H9 (cell line): Measurements from ENCODE around the gene IL24. TPM values are rescaled to one million over a fixed set of nuclear protein-coding genes. Genes with fewer than 3 reads are reported as not detected.

Source experiments
- DNase-seq: peaks from one replicate; pipeline ENCODE4 v3.0.0-alpha.2; 2017
- H2AFZ ChIP-seq: one replicate; pipeline ENCODE4 v1.6.1; 2013; ENCODE audit warnings: mild to moderate bottlenecking, low read length, control low read depth, moderate library complexity
- H2AK5ac ChIP-seq: 2 replicates; pipeline ENCODE4 v1.6.1; 2013; ENCODE audit warnings: low read length, control low read depth, mixed read lengths; ENCODE audit not compliant: insufficient read length
- H2BK120ac ChIP-seq: one replicate; pipeline ENCODE4 v1.6.1; 2013; ENCODE audit warnings: low read depth, mild to moderate bottlenecking, low read length, control low read depth, inconsistent platforms; ENCODE audit not compliant: poor library complexity, severe bottlenecking
- H2BK12ac ChIP-seq: 2 replicates; pipeline ENCODE4 v1.6.1; 2013; ENCODE audit warnings: low read length, control low read depth, mixed read lengths, low read depth; ENCODE audit not compliant: insufficient read length
- H2BK15ac ChIP-seq: 2 replicates; pipeline ENCODE4 v1.6.1; 2013; ENCODE audit warnings: low read depth, low read length, control low read depth
- H2BK20ac ChIP-seq: one replicate; pipeline ENCODE4 v1.6.1; 2013; ENCODE audit warnings: low read depth, mild to moderate bottlenecking, low read length, control low read depth, inconsistent platforms; ENCODE audit not compliant: poor library complexity, severe bottlenecking
- H2BK5ac ChIP-seq: 2 replicates; pipeline ENCODE4 v1.6.1; 2013; ENCODE audit warnings: low read length, control low read depth, mixed read lengths; ENCODE audit not compliant: insufficient read length
- H3K14ac ChIP-seq: 2 replicates; pipeline ENCODE4 v1.6.1; 2013; ENCODE audit warnings: low read length, control low read depth; ENCODE audit not compliant: insufficient read depth
- H3K18ac ChIP-seq: 2 replicates; pipeline ENCODE4 v1.6.1; 2013; ENCODE audit warnings: low read depth, mild to moderate bottlenecking, mixed read lengths, low read length, control low read depth; ENCODE audit not compliant: insufficient read length
- H3K23ac ChIP-seq: 2 replicates; pipeline ENCODE4 v1.6.1; 2013; ENCODE audit warnings: low read length, control low read depth, mixed read lengths, low read depth; ENCODE audit not compliant: insufficient read length
- H3K23me2 ChIP-seq: 2 replicates; pipeline ENCODE4 v1.6.1; 2013; ENCODE audit warnings: low read depth, mild to moderate bottlenecking, mixed read lengths, low read length, control low read depth; ENCODE audit not compliant: insufficient read length, poor library complexity, severe bottlenecking
- H3K27ac ChIP-seq: 2 replicates; pipeline ENCODE4 v1.5.1; 2013; ENCODE audit warnings: low read length, control low read depth, mixed read lengths, low read depth; ENCODE audit not compliant: insufficient read length
- H3K27me3 ChIP-seq: 2 replicates; pipeline ENCODE4 v1.6.1; 2013; ENCODE audit warnings: low read length, control low read depth, inconsistent platforms; ENCODE audit not compliant: insufficient read depth
- H3K4ac ChIP-seq: 2 replicates; pipeline ENCODE4 v1.6.1; 2013; ENCODE audit warnings: low read depth, mild to moderate bottlenecking, control low read depth, inconsistent platforms, low read length, moderate library complexity
- H3K4me1 ChIP-seq: 2 replicates; pipeline ENCODE4 v1.6.1; 2013; ENCODE audit warnings: low read length, control low read depth, inconsistent platforms; ENCODE audit not compliant: insufficient read depth
- H3K4me2 ChIP-seq: 2 replicates; pipeline ENCODE4 v1.6.1; 2013; ENCODE audit warnings: low read length, control low read depth, mixed read lengths; ENCODE audit not compliant: insufficient read length, insufficient read depth
- H3K56ac ChIP-seq: 2 replicates; pipeline ENCODE4 v1.6.1; 2013; ENCODE audit warnings: low read depth, mild to moderate bottlenecking, mixed read lengths, low read length, control low read depth; ENCODE audit not compliant: insufficient read length
- H3K79me1 ChIP-seq: 2 replicates; pipeline ENCODE4 v1.6.1; 2013; ENCODE audit warnings: low read depth, mild to moderate bottlenecking, moderate library complexity, low read length, control low read depth, inconsistent platforms; ENCODE audit not compliant: insufficient read depth, poor library complexity, severe bottlenecking
- H3K79me2 ChIP-seq: 2 replicates; pipeline ENCODE4 v1.6.1; 2013; ENCODE audit warnings: low read length, control low read depth, inconsistent platforms; ENCODE audit not compliant: insufficient read depth
- H3K9ac ChIP-seq: 2 replicates; pipeline ENCODE4 v1.6.1; 2013; ENCODE audit warnings: low read length, control low read depth, mixed read lengths; ENCODE audit not compliant: insufficient read length; ENCODE audit errors: extremely low read depth
- H3K9me3 ChIP-seq: one replicate; pipeline ENCODE4 v1.6.1; 2013; ENCODE audit warnings: low read depth, low read length, inconsistent platforms; ENCODE audit not compliant: control insufficient read depth
- H3T11ph ChIP-seq: one replicate; pipeline ENCODE4 v1.6.1; 2013; ENCODE audit warnings: mild to moderate bottlenecking, low read length, control low read depth, inconsistent platforms
- H4K20me1 ChIP-seq: one replicate; pipeline ENCODE4 v1.6.1; 2013; ENCODE audit not compliant: control insufficient read depth, insufficient read length, insufficient read depth
- H4K5ac ChIP-seq: 2 replicates; pipeline ENCODE4 v1.6.1; 2013; ENCODE audit warnings: low read depth, mild to moderate bottlenecking, mixed read lengths, low read length, control low read depth; ENCODE audit not compliant: insufficient read length
- H4K8ac ChIP-seq: replicated peaks from 2 replicates; pipeline ENCODE4 v1.6.1; 2013; ENCODE audit warnings: low read length, control low read depth, mixed read lengths, low read depth; ENCODE audit not compliant: insufficient read length
- H4K91ac ChIP-seq: 2 replicates; pipeline ENCODE4 v1.6.1; 2013; ENCODE audit warnings: low read depth, mild to moderate bottlenecking, moderate library complexity, mixed read lengths, low read length, control low read depth; ENCODE audit not compliant: insufficient read length
- H3K27ac Mint-ChIP-seq, 3 experiments: 2 replicates in 2 of 3; 3 replicates in 1 of 3; pipeline ENCODE4 v1.8.0; 2020 to 2021; ENCODE audit warnings: mixed read lengths in 3 of 3, mild to moderate bottlenecking in 1 of 3, moderate library complexity in 1 of 3
- H3K27me3 Mint-ChIP-seq: 2 replicates; pipeline ENCODE4 v1.8.0; 2021; ENCODE audit warnings: low read depth, mild to moderate bottlenecking, moderate library complexity, mixed read lengths
- H3K36me3 Mint-ChIP-seq, 3 experiments: 2 replicates in 2 of 3; 3 replicates in 1 of 3; pipeline ENCODE4 v1.8.0; 2020 to 2021; ENCODE audit warnings: low read depth in 3 of 3, mixed read lengths in 3 of 3; ENCODE audit not compliant: insufficient read depth in 1 of 3
- H3K4me1 Mint-ChIP-seq, 2 experiments: 2 replicates each; pipeline ENCODE4 v1.8.0; 2020; ENCODE audit warnings: mixed read lengths in 2 of 2
- H3K4me3 Mint-ChIP-seq, 2 experiments: 2 replicates in 1 of 2; 3 replicates in 1 of 2; pipeline ENCODE4 v1.8.0; 2020 to 2021; ENCODE audit warnings: mild to moderate bottlenecking in 2 of 2, mixed read lengths in 2 of 2, moderate library complexity in 1 of 2
- H3K9me3 Mint-ChIP-seq, 2 experiments: 2 replicates in 1 of 2; 3 replicates in 1 of 2; pipeline ENCODE4 v1.8.0; 2020; ENCODE audit warnings: mild to moderate bottlenecking in 2 of 2, mixed read lengths in 2 of 2, moderate library complexity in 1 of 2
- WGBS: extraction: QIAGEN DNeasy Blood & Tissue Kit; methylation state at CpG from one replicate; pipeline ENCODE4 v1.1.7; 2013; ENCODE audit warnings: missing lambda C conversion rate, low lambda C conversion rate, mixed read lengths; ENCODE audit not compliant: insufficient read length; ENCODE audit errors: extremely low coverage; 5-methylcytosine and 5-hydroxymethylcytosine counted together
- total RNA-seq: library from RNA; stranded (reverse); gene quantifications from 2 replicates; pipeline ENCODE4 v1.2.1, GENCODE V29; 2021
- TF ChIP-seq, protein P1 (sequence below): fragments of 200-600 bp; sonication (generic); conservative IDR thresholded peaks from 3 replicates; pipeline ENCODE4 v1.8.0; 2021; ENCODE audit warnings: antibody characterized with exemption, mild to moderate bottlenecking

Gene IL24
- total RNA-seq, 1 experiment from 2014 or later, result not detected

DNA sequence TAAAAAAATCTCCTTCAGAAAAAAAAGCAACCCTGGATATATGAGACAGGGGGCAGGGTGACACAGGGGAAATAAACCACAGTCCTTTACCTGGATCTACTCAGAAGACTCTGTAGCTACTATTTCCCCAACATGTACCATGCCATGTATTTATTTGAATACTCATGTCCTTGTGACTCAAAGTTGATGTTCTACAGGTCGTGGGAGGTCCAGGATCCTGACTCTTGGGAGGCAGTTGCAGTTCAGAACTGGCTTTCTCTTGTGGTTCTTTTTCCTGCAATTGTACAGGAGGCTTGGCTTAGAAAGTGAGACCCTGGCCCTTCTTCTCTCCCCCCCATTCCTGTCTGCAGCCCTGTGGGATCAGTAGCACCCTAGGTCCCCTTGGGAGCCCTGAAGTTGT, 5.8 kb upstream of the IL24 start:
- H4K20me1 ChIP-seq, result no peaks in the 10 kb centered on the region
- no peaks in the 10 kb centered on the region for H3K23me2 ChIP-seq
- no peak overlapping the region for H3K18ac ChIP-seq
- H3K27me3 Mint-ChIP-seq, result peaks cover 3% of the 10 kb centered on the region; the same call in 1 of the 2 replicates
- H2BK120ac ChIP-seq, result no peak overlapping the region
- H3K27ac Mint-ChIP-seq, result no peak overlapping the region
- WGBS, result no CpG with 5 or more reads among the region's 1 CpG
- H3K4ac ChIP-seq, result no peak overlapping the region
- H3K4me1 Mint-ChIP-seq, result peaks cover 22 to 26% of the 10 kb centered on the region in 2 experiments
- no peak for DNase-seq
- no peaks in the 10 kb centered on the region for H3K9me3 ChIP-seq
- H4K8ac ChIP-seq, result no peak overlapping the region
- H3K4me1 ChIP-seq, result peaks cover 6% of the 10 kb centered on the region
- H3T11ph ChIP-seq, result no peak overlapping the region
- H3K9ac ChIP-seq, result no peak overlapping the region
- H2BK15ac ChIP-seq, result no peak overlapping the region
- TF ChIP-seq, protein P1, sequence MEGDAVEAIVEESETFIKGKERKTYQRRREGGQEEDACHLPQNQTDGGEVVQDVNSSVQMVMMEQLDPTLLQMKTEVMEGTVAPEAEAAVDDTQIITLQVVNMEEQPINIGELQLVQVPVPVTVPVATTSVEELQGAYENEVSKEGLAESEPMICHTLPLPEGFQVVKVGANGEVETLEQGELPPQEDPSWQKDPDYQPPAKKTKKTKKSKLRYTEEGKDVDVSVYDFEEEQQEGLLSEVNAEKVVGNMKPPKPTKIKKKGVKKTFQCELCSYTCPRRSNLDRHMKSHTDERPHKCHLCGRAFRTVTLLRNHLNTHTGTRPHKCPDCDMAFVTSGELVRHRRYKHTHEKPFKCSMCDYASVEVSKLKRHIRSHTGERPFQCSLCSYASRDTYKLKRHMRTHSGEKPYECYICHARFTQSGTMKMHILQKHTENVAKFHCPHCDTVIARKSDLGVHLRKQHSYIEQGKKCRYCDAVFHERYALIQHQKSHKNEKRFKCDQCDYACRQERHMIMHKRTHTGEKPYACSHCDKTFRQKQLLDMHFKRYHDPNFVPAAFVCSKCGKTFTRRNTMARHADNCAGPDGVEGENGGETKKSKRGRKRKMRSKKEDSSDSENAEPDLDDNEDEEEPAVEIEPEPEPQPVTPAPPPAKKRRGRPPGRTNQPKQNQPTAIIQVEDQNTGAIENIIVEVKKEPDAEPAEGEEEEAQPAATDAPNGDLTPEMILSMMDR, result no peak
- H3K4me2 ChIP-seq, result no peak overlapping the region
- H3K14ac ChIP-seq, result no peak overlapping the region
- no peak overlapping the region for H2AK5ac ChIP-seq
- H2AFZ ChIP-seq, result no peak overlapping the region
- no peak overlapping the region for H3K56ac ChIP-seq
- no peak overlapping the region for H4K91ac ChIP-seq
- H3K4me3 Mint-ChIP-seq, result no peak overlapping the region
- no peak overlapping the region for H3K27ac ChIP-seq
- H3K79me1 ChIP-seq, result no peaks in the 10 kb centered on the region
- H3K79me2 ChIP-seq, result no peaks in the 10 kb centered on the region
- peak overlapping the region; percentile 49 for H2BK20ac ChIP-seq
- no peak overlapping the region for H3K23ac ChIP-seq
- H4K5ac ChIP-seq, result no peak overlapping the region
- no peaks in the 10 kb centered on the region for H3K9me3 Mint-ChIP-seq
- no peak overlapping the region for H2BK12ac ChIP-seq
- H3K27me3 ChIP-seq, result no peaks in the 10 kb centered on the region
- no peak overlapping the region for H2BK5ac ChIP-seq
- H3K36me3 Mint-ChIP-seq, result no peaks in the 10 kb centered on the region
